HUES6 (cell line): Measurements from ENCODE around the gene CAPN11.

ENCODE experiments used
- H3K27ac ChIP-seq: 2 replicates; pipeline ENCODE4 v1.7.0; 2013; ENCODE audit warnings: low read depth, mild to moderate bottlenecking, low read length, inconsistent platforms
- H3K27me3 ChIP-seq: 2 replicates; pipeline ENCODE4 v1.6.1; 2013; ENCODE audit warnings: low read length; ENCODE audit not compliant: control insufficient read depth, insufficient read depth
- H3K36me3 ChIP-seq: 2 replicates; pipeline ENCODE4 v1.6.1; 2013; ENCODE audit warnings: low read length; ENCODE audit not compliant: control insufficient read depth, insufficient read depth
- H3K4me1 ChIP-seq: 2 replicates; pipeline ENCODE4 v1.6.1; 2013; ENCODE audit warnings: low read length; ENCODE audit not compliant: control insufficient read depth, insufficient read depth
- H3K4me3 ChIP-seq: 2 replicates; pipeline ENCODE4 v1.5.1; 2013; ENCODE audit warnings: low read depth, low read length
- H3K9ac ChIP-seq: one replicate; pipeline ENCODE4 v1.6.1; 2013; ENCODE audit warnings: mild to moderate bottlenecking, low read length
- H3K9me3 ChIP-seq: 2 replicates; pipeline ENCODE4 v1.6.1; 2013; ENCODE audit warnings: low read depth, low read length; ENCODE audit not compliant: control insufficient read depth, insufficient read depth

Gene CAPN11

GRCh38 chr6:44120692-44121443, 37.8 kb upstream of the CAPN11 start:
- Histone ChIP-seq H3K27ac (no peak overlapping the region), H3K36me3 (peaks cover 7% of the 10 kb centered on the region), H3K4me3 (no peak overlapping the region), H3K9ac (no peak overlapping the region), H3K4me1 (peaks cover 47% of the 10 kb centered on the region), H3K9me3 (no peaks in the 10 kb centered on the region), H3K27me3 (no peaks in the 10 kb centered on the region)

- H3K9ac ChIP-seq, result no peak overlapping the region
- H3K27ac ChIP-seq, result no peak overlapping the region
- H3K4me3 ChIP-seq, result no peak overlapping the region
- H3K9me3 ChIP-seq, result no peaks in the 10 kb centered on the region
- H3K36me3 ChIP-seq, result peaks cover 3% of the 10 kb centered on the region; the same call in 1 of the 2 replicates
- H3K4me1 ChIP-seq, result peaks cover 47% of the 10 kb centered on the region
- H3K27me3 ChIP-seq, result no peaks in the 10 kb centered on the region
Measured at GRCh38 chr6:44122801-44123200, 35.8 kb upstream of the CAPN11 start.

GRCh38 chr6:44123544-44123943, 35.1 kb upstream of the CAPN11 start:
- Histone ChIP-seq H3K9ac (no peak overlapping the region), H3K36me3 (no peaks in the 10 kb centered on the region), H3K4me1 (peaks cover 49% of the 10 kb centered on the region), H3K27ac (no peak overlapping the region), H3K9me3 (no peaks in the 10 kb centered on the region), H3K27me3 (peaks cover 7% of the 10 kb centered on the region; the same call in 1 of the 2 replicates), H3K4me3 (no peak overlapping the region)

- Histone ChIP-seq H3K4me1 (peaks cover 39% of the 10 kb centered on the region), H3K36me3 (no peaks in the 10 kb centered on the region), H3K27ac (peak overlapping the region; percentile 79)
Measured at GRCh38 chr6:44126320-44127149, 32.1 kb upstream of the CAPN11 start.

GRCh38 chr6:44127186-44128019, 31.2 kb upstream of the CAPN11 start, which contains the start of the genes MRPL14 and TMEM63B:
Gene MRPL14, minus strand, starts transcription at chr6:44127452. Its CDS starts 10,841 bp downstream, at chr6:44116611.
Gene TMEM63B, plus strand, starts transcription at chr6:44127554. Its CDS starts 7,031 bp downstream, at chr6:44134585.
- Histone ChIP-seq H3K4me3 (peak within 1 kb of the TSS; percentile 89), H3K27ac (peak within 1 kb of the TSS; percentile 79), H3K27me3 (peaks cover 9% of the 10 kb centered on the region; the same call in 1 of the 2 replicates), H3K4me1 (peaks cover 41% of the 10 kb centered on the region), H3K9ac (peak within 1 kb of the TSS; percentile 79), H3K9me3 (no peaks in the 10 kb centered on the region), H3K36me3 (no peaks in the 10 kb centered on the region)

More at GRCh38 chr6:44126320-44127149, 32.1 kb upstream of the CAPN11 start:
- peak overlapping the region; percentile 89 for H3K4me3 ChIP-seq
- peak overlapping the region; percentile 79 for H3K9ac ChIP-seq
- H3K27me3 ChIP-seq, result peaks cover 9% of the 10 kb centered on the region; the same call in 1 of the 2 replicates
- H3K9me3 ChIP-seq, result no peaks in the 10 kb centered on the region

GRCh38 chr6:44128020-44128917, 30.4 kb upstream of the CAPN11 start:
- peak overlapping the region; percentile 81 for H3K4me3 ChIP-seq
- peak overlapping the region; percentile 37 for H3K9ac ChIP-seq
- H3K27ac ChIP-seq, result no peak overlapping the region
- H3K9me3 ChIP-seq, result no peaks in the 10 kb centered on the region
- H3K27me3 ChIP-seq, result peaks cover 9% of the 10 kb centered on the region; the same call in 1 of the 2 replicates
- H3K4me1 ChIP-seq, result peaks cover 37% of the 10 kb centered on the region
- no peaks in the 10 kb centered on the region for H3K36me3 ChIP-seq

- Histone ChIP-seq H3K4me1 (peaks cover 39% of the 10 kb centered on the region), H3K27ac (no peak overlapping the region), H3K27me3 (peaks cover 9% of the 10 kb centered on the region; the same call in 1 of the 2 replicates), H3K9me3 (no peaks in the 10 kb centered on the region), H3K9ac (no peak overlapping the region), H3K36me3 (peaks cover 4% of the 10 kb centered on the region; the same call in 1 of the 2 replicates), H3K4me3 (no peak overlapping the region)
Measured at GRCh38 chr6:44129841-44130322, 28.7 kb upstream of the CAPN11 start.

- Histone ChIP-seq H3K4me1 (peaks cover 27% of the 10 kb centered on the region), H3K9me3 (no peaks in the 10 kb centered on the region), H3K27me3 (peaks cover 9% of the 10 kb centered on the region; the same call in 1 of the 2 replicates), H3K27ac (no peak overlapping the region), H3K9ac (no peak overlapping the region), H3K4me3 (no peak overlapping the region), H3K36me3 (peaks cover 8% of the 10 kb centered on the region; the same call in 1 of the 2 replicates)
Measured at GRCh38 chr6:44131892-44132291, 26.7 kb upstream of the CAPN11 start.

- Histone ChIP-seq H3K9me3 (no peaks in the 10 kb centered on the region), H3K9ac (no peak overlapping the region), H3K27ac (no peak overlapping the region), H3K36me3 (peaks cover 14% of the 10 kb centered on the region; the same call in 1 of the 2 replicates), H3K4me1 (peaks cover 27% of the 10 kb centered on the region), H3K27me3 (peaks cover 9% of the 10 kb centered on the region; the same call in 1 of the 2 replicates), H3K4me3 (no peak overlapping the region)
Measured at GRCh38 chr6:44132476-44132875, 26.1 kb upstream of the CAPN11 start.
